CD4-positive, alpha-beta T cell treated with Interleukin-10 for 1 hour (primary cell): ENCODE measurements around the gene ADK.
A peak's percentile ranks its signal among the peaks of the same experiment; 100 is the strongest.

Experiments
- DNase-seq: peaks from one replicate; pipeline ENCODE4 v3.0.0-alpha.2; 2020

ADK gene

DNA sequence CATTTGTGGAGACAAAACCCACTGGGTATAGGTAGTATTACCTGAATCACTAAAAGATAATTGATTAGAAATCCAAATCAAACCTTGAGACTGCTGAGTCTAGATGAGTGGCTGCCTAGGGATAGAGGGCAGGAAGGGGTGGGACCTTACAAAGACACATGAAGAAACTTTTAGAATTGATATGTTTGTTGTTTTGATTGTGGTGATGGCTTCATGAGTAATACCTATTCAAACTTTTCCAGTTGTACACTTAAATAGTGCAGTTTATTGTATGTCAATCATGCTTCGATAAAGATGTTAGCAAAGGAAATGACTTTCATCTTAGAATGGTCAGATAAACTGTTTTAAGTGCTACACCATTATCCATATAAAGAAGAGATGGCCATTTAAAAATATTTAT lies 486.7 kb downstream of the ADK start:
- DNase-seq, result no peak

DNA sequence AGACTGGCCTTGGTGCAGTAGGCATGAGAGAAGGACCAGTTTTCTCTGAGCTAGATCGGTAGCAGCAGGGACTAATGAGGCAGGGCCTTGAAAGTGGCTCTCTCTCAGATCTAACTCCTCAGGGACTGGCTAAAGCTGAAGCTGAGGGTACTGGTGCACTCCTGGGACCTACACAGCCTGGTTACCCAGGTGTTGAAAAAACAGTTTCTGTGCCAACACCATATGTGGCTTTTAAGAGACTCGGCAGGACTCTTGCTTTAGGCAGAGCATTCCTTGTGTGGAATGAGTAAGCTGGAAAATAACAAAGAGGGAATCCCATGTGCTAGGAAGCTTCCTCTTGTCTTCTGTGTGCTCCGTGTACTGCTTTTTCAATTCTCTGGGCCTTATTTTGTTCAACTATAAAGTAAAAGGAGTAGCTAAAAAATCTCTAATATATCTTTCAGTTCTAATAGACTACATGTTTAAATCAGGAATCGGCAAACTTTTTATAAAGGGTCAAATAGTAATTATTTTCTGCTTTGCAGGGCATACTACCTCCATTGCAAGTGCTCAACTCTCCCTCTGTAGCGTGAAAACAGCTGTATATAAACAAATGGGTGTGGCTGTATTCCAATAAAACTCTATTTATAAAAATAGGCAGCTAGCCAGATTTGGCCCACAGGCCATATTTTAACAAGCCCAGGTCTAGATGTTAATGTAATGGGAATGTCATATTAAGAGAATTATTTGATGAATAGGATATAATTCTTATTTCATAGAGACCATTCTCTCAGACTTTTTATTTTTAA lies 489.3 kb downstream of the ADK start:
- no peak for DNase-seq

DNA sequence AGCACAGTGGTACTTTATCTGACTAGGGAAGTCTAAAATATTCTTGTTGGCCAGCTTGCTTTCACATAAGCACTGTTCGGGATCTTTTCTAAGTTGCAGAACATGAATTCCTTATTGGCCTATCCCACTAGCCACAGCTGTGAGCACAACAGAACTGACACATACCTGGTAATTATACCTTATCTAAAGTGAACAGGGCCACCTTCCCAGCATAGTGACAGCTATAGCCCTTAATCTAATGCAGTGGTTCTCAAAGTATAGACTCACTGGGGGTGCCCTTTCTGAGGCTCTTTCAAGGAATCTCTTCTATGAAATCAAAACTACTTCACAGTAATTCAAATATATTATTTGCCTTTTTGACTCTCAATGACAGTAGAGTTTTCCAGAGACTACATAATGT lies 490.6 kb downstream of the ADK start:
- DNase-seq, result no peak

DNA sequence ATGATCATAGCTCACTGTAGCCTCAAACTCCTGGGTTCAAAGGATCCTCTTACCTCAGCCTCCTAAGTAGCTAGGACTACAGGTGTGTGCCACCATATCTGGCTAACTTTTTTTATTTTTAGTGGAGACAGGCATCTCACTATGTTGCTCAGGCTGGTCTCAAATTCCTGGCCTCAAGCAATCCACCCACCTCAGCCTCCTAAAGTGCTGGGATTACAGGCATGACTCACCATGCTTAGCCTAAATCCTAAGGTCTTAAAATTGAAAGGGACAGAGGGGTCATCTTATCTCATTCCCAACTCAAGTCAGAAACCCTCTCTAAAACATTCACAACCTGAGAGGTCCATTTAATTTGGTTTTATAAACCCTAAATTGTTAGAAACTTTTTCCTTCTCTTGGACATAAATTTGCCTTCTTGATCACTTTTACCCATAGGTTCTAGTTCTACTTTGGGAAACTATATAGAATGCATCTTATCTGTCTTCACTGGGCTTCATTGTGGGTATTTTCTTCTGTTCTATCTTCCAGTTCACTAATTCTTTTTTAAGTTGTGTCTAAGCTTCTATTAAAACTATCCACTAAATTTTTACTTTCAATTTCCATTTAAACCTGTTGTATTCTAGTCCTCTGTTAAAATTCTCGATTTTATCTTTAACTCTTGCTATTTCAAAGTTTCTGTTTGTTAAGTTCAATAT lies 492.0 kb downstream of the ADK start:
- no peak for DNase-seq

DNA sequence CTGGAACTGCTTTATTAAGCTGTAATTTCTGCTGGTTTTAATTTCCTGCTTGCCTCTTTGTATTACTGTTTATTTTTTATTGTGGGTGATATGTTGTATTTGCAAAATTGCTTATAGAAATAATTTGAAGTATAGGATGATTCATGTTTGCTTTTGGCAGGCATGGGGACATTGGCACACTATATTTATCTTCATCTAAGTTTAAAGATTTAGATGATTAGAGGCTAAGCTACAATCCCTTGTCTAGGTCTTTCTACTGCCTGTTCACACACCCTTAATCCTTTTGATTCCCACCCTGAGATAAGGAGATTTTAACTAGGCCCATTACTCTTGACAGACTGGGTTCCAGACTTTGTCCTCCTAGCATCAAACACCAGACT lies 492.6 kb downstream of the ADK start:
- DNase-seq, result no peak

DNA sequence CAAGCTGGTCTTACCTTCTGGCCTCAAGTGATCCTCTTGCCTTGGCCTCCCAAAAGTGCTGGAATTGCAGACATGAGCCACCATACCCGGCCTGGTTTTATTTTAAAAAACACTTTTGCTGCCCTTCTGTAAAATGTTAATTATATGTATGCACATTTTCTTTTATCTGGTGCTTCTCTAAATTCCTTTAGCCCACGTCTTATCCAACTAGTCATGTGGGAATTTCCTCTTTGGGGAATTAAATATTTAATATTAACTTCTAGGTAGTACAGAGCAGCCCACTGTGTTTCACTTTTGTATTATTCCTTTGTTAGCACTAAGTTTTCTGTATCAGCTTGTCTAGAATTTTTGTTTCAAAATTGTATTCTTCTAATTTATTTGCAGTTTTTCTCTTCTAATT lies 493.7 kb downstream of the ADK start:
- DNase-seq, result no peak

DNA sequence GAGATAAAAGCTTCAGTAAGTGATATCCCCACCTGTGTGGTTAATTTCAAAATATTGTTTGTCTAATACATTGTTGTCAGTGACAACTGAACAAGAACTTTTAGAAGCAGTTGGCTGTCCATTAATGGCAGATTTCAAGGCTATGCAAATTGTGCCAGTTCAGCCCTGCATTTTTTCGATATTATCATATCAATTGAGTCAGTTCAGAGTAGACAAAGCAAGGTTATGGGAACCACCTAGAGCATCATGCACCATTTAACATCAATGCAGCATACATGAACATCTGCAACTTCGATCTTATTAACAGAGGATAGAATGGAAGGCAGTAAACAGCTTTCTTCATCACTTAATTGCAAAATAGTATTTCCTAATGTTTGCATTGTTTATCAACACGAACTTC lies 494.7 kb downstream of the ADK start:
- DNase-seq, result no peak

DNA sequence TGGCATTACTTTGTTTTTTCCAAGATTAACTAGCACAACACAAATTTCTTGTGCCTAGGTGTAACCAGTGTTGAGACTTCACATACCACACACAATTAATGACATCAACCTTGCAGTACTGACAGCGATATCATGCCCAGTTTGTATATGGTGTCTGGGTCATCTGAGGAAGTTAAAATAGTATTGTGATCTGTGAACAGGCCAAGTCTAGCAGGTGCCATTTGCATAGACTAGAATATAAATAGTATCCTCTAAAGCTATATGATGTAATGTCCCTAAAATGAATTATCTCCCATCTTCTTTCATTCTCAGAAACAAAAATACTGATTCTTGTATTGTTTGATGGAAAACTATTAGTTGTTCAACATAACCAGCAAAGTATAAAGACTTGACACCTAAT lies 499.6 kb downstream of the ADK start:
- no peak for DNase-seq

DNA sequence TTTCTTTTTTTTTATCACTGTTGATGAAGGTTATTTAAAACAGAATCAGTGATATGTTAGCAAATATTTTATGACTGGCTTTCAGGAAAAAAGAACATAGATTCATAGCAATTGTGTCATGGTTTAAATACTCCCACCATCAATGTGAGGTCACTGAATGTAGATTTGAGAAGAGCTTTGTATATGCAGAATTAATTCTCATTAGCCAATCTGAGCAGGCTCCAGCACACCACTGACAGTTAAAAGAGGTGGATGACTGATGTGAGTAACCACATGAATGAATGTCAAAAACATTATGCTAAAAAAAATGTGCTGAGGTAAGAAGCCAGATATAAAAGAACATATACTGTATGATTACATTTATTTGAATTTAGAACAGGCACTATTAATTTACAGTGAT lies 500.5 kb downstream of the ADK start:
- no peak for DNase-seq

DNA sequence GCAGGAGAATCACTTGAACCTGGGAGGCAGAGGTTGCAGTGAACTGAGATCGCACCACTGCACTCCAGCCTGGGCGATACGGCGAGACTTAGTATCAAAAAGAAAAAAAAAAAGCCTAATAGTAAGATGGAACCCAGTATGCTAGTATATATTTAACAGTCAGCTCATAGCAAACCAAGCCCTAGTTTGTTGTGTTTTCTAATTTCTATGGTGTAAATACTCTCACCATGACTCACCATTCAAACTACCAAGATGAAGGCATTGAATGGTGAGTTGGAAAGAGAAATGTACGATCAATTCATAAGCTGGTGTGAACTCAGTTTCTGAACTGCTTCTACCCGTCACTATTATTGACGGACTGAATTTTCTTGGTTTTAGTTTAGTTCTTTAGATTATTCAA lies 501.6 kb downstream of the ADK start:
- no peak for DNase-seq

DNA sequence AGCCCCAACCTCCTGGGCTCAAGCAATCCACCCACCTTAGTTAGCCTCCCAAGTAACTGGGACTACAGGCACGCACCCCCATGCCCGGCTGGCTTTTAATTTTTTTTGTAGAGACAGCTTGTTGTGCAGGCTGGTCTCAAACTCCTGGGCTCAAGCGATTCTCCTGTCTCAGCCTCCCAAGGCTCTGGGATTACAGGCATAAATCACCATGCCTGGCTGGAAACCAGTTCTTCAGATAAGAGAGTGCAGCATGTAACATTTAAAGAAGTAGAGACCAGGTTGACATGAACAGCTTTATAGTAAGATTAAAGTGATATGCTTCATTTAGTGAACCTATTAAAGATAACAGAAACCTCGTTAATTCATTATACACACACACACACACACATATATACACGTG lies 507.5 kb downstream of the ADK start:
- no peak for DNase-seq

DNA sequence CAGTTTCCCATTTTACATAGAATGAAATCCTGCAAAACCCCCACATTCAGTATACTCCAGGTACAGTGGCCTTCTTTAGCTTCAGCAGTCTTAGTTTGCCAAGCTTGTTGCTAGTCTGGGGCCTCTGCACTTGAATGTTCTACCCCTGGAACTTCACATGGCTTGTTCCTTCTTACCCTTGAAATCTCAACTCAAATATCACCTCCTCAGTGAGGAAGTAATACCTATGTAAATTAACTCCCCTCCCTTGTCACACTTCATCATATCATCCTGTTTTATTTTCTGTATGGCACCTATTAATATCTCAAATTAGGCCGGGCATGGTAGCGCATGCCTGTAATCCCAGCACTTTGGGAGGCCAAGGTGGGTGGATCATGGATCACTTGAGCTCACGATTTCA lies 511.6 kb downstream of the ADK start:
- DNase-seq, result no peak

DNA sequence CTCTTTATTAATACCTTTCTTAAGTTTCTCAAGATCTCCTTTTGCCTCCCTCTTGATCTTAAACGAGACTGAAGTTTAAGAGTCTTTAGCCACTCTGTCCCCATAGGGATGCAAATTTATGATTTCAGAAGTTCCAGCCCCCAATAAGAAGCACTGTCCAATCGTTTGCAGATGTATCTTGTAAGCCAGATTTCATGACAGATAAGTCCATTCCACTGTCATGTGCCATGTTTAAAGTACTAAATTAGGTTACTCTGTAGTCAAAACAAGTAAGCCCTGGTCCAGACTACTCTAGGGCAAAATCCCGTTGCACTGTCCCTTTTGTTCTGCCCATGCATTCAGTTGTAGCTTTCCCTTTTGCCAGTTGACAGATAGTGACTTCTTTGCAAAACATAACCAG lies 518.2 kb downstream of the ADK start:
- no peak for DNase-seq

DNA sequence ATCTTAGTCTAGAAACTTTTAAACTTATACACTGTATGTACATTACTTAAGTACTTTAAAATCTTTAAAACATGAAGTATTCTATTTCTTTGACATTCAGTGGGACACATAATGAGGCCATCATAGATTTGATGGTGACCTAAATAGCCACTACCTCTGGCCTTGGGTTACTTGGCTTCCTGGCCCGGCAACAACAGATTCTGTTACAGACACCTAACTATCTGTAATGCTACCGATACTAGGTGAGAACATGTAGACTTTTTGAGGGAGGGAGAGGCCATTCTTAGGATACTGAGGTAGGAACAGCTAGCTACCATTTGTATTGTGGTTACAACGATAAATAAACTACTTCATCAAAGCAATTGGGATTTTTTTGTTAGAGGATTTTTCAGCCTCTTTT lies 520.7 kb downstream of the ADK start:
- no peak for DNase-seq

DNA sequence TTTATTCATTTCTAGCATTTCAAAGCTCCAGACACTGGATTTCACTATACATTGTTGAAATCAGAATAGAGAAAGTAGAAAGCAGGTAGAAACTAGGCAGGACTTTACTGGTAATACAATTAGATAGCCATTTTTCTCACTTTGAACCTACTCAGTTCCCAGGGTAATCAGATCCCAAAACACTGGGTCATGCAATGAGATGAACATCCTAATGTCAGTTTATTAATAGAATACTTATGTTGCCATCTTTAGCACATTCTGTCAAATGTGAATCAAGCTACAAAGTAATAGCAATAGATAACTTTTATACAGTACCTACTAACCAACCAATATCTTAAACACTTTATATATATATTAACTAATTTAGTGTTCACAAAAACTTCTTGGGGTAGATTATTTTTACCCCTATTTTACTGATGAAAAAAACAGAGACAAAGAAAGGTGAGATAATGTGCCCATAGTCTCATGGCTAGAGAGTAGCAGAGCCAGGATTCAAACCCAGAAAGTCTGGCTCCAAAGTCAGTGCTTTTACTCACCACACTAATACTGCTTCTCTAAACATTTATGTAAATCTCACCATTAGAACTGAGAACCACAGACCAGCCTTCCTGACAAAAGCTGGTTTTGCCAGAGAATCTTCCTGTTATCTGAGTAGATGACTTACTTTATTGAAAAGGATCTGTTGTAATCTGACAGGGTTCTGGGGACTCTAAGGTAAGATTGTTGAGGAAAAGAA lies 521.6 kb downstream of the ADK start:
- DNase-seq, result no peak

DNA sequence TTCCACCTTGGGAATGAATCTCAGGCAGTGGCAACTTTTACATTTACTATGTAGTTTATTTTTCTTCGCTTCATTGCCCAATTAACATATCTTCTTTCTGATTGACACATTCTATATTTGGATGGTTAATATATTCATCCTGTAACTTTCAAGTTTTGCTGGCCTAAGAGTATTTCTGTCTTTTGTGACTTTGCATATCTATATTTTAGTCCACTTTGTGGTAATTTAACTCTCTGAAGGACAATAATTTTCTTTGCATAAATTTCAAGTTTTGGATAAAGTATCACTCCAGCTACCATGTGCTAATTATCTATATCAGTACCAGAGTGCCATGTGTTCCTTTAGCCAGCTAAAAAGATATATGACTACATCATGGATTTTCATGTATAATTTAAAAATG lies 523.9 kb downstream of the ADK start:
- no peak for DNase-seq

DNA sequence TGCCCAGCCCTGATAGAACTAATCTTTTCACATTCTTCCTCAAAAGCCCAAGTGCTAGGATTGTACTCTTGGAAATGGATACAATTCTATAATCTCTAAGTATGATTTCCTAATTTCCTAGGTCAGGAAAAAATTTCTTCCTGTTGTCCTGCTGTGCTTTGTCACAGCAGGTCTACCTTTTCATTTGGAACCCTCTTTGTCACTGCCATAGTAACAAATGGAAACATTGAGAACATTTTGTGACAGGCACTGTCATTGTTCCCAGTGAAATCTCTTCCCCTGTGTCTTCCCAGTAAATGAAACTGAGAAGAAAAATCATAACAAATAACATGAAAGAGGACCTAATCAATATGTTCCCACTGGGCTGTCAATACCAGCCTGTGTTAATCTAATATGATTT lies 524.5 kb downstream of the ADK start:
- no peak for DNase-seq

DNA sequence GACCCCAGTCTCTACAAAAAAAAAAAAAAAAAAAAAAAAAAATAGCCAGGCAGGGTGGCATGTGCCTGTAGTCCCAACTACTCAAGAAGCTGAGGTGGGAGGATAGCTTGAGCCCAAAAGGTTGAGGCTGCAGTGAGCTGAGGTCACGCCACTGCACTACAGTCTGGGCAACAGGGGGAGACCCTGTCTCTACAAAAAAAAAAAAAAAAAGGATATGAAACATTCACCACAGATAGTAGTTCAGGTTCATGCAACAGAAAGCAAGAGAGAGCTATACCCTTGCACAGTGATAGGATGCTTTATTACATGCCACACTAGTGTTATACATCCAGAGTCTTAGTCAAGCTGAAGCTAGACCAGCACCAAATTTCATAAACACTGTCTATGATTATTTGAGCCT lies 526.9 kb downstream of the ADK start:
- DNase-seq, result no peak

DNA sequence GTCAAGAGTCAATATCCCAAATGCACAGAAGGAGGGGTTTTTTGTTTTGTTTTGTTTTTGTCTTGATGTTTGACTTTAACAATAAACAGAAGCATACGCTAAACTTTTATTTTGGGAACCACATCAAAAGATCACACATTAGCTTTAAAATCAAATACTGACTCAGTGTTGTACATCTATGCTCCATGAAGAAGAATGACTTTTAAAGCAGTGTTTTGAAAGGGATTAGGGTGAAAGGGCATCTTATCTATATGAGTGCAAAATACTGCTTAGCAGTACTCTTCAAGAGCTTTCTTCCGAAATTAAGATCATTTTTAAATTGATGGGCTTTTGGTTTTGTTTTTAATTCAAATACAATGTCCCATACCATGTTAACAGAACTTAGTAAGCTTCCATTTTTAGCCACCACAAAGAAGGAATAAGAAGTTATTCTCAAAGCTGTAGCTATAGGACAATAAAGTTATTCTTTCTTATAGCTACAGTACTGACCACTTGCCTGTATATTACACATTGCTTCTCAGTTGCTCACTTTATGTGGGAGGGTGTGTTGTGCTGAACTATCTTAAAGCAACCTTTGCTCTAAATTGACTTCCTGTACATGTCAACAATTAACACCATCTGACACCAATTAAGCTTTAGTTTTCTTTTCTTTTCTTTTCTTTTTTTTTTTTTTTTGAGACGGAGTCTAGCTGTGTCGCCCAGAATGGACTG lies 531.1 kb downstream of the ADK start:
- peak; percentile 1 for DNase-seq

DNA sequence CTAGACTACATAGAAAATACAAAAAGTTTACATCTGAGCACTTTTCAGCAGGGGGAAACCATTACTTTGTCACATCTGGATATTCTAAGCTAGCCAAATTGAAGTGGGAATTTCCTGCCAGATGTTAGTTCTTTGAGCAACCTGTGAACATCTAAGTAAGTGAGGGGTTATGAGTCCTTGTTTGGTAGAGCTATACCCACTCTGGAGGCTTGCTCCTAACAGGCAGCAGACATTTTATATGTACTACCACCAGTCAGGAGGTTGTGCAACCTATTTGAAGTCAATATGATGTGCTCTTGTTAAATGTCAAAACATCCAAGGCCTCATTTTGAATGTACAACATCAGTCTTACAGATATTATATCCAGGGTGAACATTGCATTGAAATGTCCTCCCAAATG lies 532.0 kb downstream of the ADK start:
- no peak for DNase-seq

DNA sequence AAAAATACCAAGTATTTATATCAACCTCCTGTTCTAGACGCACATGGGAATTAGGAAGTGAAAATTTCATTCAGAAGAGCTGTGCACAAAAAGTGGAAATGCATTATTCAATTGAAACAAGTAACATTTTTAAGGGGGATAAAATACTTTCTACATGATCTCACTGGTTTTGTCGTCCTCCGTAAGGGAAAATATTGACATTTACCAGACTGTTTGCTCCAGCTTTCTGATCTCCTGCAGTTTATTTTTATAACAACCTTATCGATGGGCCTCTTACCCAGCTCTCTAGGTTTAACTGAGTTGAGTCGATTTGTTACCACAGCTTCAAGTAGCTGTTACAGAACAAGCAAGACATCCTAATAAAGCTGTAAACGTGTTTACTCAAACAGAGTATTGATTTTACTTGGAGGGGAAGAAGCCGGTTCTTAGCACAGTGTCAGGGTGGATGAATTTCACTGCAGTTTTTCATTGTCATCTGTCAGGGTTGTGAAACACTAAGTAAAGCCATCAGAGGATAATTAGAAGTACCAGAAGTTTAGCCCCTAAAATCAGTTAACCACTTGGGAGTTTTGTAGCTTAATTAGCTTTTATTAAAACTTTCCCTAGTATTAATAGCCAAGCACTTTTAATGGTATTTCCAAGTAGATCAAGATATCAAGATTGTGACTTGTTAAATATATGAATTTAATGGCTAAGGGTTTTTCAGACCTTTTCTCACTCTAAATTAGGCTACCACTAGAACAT lies 532.8 kb downstream of the ADK start:
- DNase-seq, result no peak

DNA sequence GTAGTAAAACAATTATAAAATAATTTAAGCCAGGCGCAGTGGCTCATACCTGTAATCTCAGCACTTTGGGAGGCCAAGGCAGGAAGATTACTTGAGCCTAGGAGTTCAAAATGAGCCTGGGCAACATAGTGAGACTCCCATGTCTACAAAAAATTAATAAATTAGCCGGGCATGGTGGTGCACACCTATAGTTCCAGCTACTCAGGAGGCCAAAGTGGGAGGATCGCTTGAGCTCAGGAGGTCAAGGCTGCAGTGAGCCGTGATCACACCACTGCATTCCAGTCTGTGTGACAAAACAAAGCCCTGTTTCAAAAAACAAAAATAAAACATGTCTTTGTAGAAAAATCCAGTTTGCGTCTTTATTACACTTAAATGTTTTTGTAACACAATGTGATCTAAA lies 533.4 kb downstream of the ADK start:
- DNase-seq, result no peak

DNA sequence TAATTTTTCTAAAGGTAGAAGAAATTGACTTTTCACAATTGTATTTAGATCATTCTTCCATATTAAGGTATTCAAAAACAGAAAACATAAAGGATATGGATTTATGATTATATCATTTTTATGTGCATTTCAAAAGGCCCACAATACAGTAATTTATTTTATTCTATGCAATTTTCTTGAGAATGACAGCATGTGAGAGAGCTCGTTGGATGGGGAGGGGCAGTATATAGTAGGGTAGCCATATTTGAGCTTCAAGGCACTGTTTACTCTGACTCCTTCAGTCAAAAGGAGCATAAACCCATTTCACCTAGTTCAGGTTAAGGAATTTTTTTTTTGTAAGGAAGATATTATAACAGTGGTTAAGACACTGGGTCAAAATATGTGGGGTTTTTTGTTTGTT lies 534.5 kb downstream of the ADK start:
- no peak for DNase-seq
